Effector memory CD4-positive, alpha-beta T cell (primary cell): ENCODE results near the gene CRB2.

Experiments used
- DNase-seq, 3 donors: peaks; one replicate each; pipeline ENCODE4 v3.0.0-alpha.2; 2020
- H3K27ac ChIP-seq: 2 replicates; pipeline ENCODE4 v1.7.0; 2013; ENCODE audit warnings: mild to moderate bottlenecking, low read length, moderate library complexity; ENCODE audit not compliant: insufficient read depth, poor library complexity, severe bottlenecking
- H3K27me3 ChIP-seq: replicated peaks from 2 replicates; pipeline ENCODE4 v1.7.0; 2013; ENCODE audit warnings: mild to moderate bottlenecking, low read length; ENCODE audit not compliant: insufficient read depth, control insufficient read depth, poor library complexity, severe bottlenecking
- H3K36me3 ChIP-seq: 2 replicates; pipeline ENCODE4 v1.7.0; 2013; ENCODE audit warnings: mild to moderate bottlenecking, low read length, moderate library complexity; ENCODE audit not compliant: control insufficient read depth, insufficient read depth
- H3K4me1 ChIP-seq: 2 replicates; pipeline ENCODE4 v1.7.0; 2013; ENCODE audit warnings: low read length, mild to moderate bottlenecking; ENCODE audit not compliant: control insufficient read depth, insufficient read depth, poor library complexity, severe bottlenecking
- H3K4me3 ChIP-seq: 2 replicates; pipeline ENCODE4 v1.7.0; 2013; ENCODE audit warnings: low read length, low read depth, mild to moderate bottlenecking; ENCODE audit not compliant: insufficient read depth, poor library complexity, severe bottlenecking
- H3K9me3 ChIP-seq: 2 replicates; pipeline ENCODE4 v1.7.0; 2013; ENCODE audit warnings: mild to moderate bottlenecking, low read length, moderate library complexity; ENCODE audit not compliant: control insufficient read depth

Gene CRB2

DNA sequence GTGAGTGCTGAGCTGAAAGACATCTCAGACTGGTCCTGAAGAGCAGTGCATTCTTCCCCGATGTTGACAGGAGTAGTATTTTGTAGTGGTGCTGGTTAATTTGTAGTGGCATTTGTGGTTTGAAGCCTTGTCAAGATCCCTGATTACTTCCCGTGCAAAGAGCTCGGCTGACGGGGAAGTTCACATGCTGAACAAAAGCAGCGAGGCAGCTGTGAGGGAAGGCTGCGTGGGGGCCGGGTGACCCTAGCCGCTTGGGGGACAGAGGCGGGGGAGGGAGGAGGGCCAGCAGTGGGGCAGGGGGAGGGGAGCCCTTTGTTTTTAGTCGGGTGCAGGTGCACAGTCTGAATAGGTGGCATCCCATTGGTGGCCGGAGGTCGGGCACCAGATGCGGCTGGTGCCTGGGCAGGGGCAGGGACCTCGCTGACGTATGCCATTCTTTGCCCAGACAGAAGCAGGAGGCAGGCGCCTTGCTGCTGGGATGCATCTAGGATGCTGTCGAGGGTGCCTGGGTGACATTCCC lies 64.7 kb downstream of the CRB2 start:
- no peak for DNase-seq
- no peak overlapping the region for H3K27ac ChIP-seq
- no peak overlapping the region for H3K4me3 ChIP-seq
- no peaks in the 10 kb centered on the region for H3K36me3 ChIP-seq
- H3K4me1 ChIP-seq: no peaks in the 10 kb centered on the region
- H3K27me3 ChIP-seq: no peaks in the 10 kb centered on the region
- no peaks in the 10 kb centered on the region for H3K9me3 ChIP-seq

GRCh38 chr9:123421186-123421585 lies 65.2 kb downstream of the CRB2 start:
- H3K27me3 ChIP-seq: no peaks in the 10 kb centered on the region
- H3K27ac ChIP-seq: no peak overlapping the region
- no peak overlapping the region for H3K4me3 ChIP-seq
- no peaks in the 10 kb centered on the region for H3K4me1 ChIP-seq
- no peak for DNase-seq
- H3K36me3 ChIP-seq: no peaks in the 10 kb centered on the region
- H3K9me3 ChIP-seq: no peaks in the 10 kb centered on the region

DNA sequence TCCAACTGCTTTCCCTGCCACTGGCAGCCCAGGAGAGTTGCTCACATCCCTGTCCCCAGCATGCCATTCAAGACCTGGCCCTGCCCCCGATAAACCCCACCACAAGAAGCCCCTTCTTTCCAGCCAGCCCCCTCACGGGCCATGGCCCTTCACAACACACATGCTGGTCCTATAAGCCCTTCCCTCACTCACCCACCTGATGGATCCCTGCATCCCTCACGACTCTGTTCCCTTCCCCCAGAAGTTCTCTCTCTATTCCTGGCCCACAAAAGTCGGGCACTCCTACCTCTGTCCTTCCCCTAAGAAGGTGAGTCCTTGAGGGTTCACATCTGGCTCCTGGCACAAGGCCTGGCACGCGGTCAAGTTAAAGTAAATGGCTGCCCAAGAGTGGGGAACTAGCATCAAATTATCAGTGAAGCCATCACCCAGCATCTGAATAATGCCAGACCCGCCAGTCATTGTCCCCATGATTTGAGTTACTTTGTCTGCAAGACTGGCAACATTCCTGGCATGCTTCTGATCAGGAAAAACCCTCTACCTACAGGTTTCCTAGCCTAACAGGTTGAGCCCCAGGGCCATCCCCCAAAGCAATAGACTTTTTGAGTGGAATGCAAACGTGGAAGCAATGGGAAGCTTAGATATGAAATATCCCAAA lies 65.9 kb downstream of the CRB2 start:
- H3K4me3 ChIP-seq: no peak overlapping the region
- H3K36me3 ChIP-seq: no peaks in the 10 kb centered on the region
- H3K27ac ChIP-seq: no peak overlapping the region

DNA sequence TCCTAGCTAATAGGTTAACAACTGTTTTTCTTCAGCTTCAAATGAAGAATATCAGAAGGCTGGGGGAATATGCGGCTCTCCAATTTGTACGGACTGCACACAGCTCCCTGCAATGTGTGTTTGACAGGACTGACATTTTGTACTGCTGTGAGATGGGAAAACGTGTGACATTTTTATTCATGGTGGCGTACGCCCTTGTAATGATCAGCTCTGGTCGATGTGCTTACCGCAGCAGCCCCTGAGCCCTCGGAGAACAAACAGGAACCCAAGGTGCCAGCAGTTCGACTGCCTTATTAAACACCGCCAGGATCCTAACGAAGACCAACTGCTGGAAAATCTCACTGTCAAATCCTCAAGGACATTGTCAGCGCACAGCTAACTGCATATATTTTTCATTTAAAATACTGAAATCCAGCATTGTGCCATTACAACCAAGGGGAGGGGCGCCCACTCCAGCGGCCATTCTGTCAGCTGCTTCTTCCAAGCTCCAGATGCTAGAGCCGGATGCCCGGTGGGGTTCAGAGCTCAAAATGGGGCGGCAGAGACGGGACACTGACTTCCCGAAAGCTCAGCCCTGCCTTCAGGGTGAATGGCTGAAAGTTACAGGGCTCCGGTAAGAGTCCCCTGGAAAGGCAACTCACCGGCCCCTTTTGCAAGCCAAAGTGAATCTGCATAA lies 66.8 kb downstream of the CRB2 start:
- DNase-seq: no peak
- Histone ChIP-seq H3K4me3 (no peak overlapping the region), H3K27me3 (no peaks in the 10 kb centered on the region), H3K27ac (no peak overlapping the region), H3K9me3 (no peaks in the 10 kb centered on the region), H3K4me1 (no peaks in the 10 kb centered on the region), H3K36me3 (no peaks in the 10 kb centered on the region)

More for the DNA sequence above, 65.9 kb downstream of the CRB2 start:
- no peaks in the 10 kb centered on the region for H3K27me3 ChIP-seq
- no peak for DNase-seq
- H3K4me1 ChIP-seq: no peaks in the 10 kb centered on the region
- no peaks in the 10 kb centered on the region for H3K9me3 ChIP-seq

DNA sequence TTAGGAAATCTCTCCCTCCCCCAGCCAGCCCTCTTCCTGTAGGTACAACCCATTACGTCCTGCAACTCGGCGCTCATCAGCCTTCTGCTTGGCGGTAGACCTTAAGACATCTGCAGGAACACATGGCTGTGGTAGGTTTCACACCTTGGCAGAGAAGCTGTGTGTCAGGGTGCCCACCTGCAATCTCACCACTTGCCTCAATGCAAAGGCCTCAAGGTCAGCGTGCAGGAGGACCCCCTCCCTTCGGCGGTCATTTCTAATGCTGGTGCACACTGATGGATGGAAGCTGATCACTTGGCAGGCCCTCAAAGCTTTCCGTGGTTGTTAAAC lies 67.3 kb downstream of the CRB2 start:
- Histone ChIP-seq H3K27ac (no peak overlapping the region), H3K4me3 (no peak overlapping the region), H3K9me3 (no peaks in the 10 kb centered on the region), H3K4me1 (no peaks in the 10 kb centered on the region), H3K27me3 (no peaks in the 10 kb centered on the region), H3K36me3 (no peaks in the 10 kb centered on the region)
- no peak for DNase-seq

GRCh38 chr9:123424131-123424530 lies 68.1 kb downstream of the CRB2 start:
- Histone ChIP-seq H3K36me3 (no peaks in the 10 kb centered on the region), H3K27ac (no peak overlapping the region), H3K4me1 (no peaks in the 10 kb centered on the region), H3K9me3 (no peaks in the 10 kb centered on the region), H3K4me3 (no peak overlapping the region), H3K27me3 (no peaks in the 10 kb centered on the region)
- DNase-seq: no peak

GRCh38 chr9:123424552-123425225 lies 68.7 kb downstream of the CRB2 start:
- Histone ChIP-seq H3K4me1 (no peaks in the 10 kb centered on the region), H3K9me3 (no peaks in the 10 kb centered on the region), H3K4me3 (no peak overlapping the region), H3K27ac (no peak overlapping the region), H3K27me3 (no peaks in the 10 kb centered on the region), H3K36me3 (no peaks in the 10 kb centered on the region)
- no peak for DNase-seq

DNA sequence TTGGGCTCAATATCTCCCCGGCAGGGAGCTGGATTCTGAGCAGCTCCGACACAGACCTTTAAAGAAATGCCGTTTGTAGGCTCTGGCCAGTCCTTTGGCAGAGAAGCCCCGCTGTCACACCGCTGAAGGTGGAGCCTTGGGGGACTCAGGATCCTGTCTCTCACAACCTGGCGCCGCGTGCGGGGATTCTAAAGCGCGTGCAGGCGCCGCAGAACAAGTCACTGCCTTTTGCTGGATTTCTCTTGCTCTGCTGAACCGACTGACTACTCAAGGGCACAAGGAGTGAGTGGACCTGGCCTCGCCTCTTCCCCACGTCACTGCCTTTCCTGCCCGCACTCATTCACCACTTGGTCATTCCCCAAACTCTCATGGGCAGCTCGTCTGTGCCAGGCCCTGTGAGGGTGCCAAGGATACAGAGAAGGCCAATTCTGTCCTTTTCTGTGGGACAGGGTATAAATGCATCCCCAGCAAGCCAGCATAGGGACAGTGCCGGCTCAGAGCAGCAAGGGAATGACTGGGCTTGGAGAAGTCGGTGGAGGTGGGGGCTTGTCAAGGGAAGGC lies 69.3 kb downstream of the CRB2 start:
- Histone ChIP-seq H3K4me3 (no peak overlapping the region), H3K36me3 (no peaks in the 10 kb centered on the region), H3K27ac (no peak overlapping the region), H3K9me3 (no peaks in the 10 kb centered on the region), H3K27me3 (no peaks in the 10 kb centered on the region), H3K4me1 (no peaks in the 10 kb centered on the region)
- no peak for DNase-seq

- DNase-seq: no peak
- no peak overlapping the region for H3K4me3 ChIP-seq
- no peaks in the 10 kb centered on the region for H3K36me3 ChIP-seq
- H3K4me1 ChIP-seq: no peaks in the 10 kb centered on the region
- no peak overlapping the region for H3K27ac ChIP-seq
- no peaks in the 10 kb centered on the region for H3K27me3 ChIP-seq
- no peaks in the 10 kb centered on the region for H3K9me3 ChIP-seq
Observed at GRCh38 chr9:123425836-123426365, 69.9 kb downstream of the CRB2 start.

DNA sequence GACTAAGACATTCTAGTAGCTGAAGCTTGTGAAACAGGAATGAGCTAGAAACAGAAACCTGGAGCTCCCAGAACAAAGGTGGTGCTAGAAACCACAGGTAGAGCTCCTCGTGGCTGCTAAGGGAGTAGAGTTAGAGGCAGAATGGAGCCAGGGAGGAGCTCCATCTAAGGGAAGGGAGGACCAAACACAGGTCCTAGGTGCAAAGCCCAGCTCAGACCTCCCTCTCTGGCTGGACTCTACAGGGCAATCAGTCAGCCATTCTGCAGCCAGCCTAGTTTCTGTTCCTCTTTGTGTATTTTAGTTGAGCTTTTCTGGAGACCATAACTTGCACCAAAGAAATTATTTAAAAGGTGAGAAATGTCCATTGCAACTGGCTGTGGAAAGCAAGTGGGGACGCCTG lies 70.4 kb downstream of the CRB2 start:
- no peaks in the 10 kb centered on the region for H3K36me3 ChIP-seq
- H3K27ac ChIP-seq: no peak overlapping the region
- H3K4me3 ChIP-seq: no peak overlapping the region
- no peaks in the 10 kb centered on the region for H3K4me1 ChIP-seq
- no peaks in the 10 kb centered on the region for H3K9me3 ChIP-seq
- no peaks in the 10 kb centered on the region for H3K27me3 ChIP-seq
- no peak for DNase-seq
